Measurements from ENCODE around the gene LONP1. TPM values are rescaled to one million over a fixed set of nuclear protein-coding genes. Genes with fewer than 3 reads are reported as not detected.
"Not testable (repeated sequence)": the region's sequence is repeated elsewhere in the genome, so short reads cannot be mapped to it uniquely, and the experiment has no call there.

Gene LONP1
- total RNA-seq, 2 experiments from 2014 or later = 324 to 342 TPM

DNA sequence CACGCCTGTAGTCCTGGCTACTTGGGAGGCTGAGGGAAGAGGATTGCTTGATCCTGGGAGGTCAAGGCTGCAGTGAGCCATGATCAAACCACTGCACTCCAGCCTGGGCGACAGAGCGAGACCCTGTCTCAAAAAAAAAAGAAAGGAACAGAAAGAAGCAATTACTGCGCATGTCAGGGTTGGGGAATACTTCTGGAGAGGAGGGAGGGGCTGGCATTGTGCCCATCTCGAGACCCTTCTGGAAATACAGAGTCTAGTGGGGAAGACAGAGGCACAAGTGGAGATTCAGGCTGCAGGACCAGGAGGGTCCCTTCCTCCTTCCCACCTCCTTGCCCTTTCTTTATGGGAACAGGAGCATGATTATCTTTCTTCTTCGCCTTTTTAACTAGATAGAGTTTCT is 33.8 kb upstream of the LONP1 start:
- H3K27me3 Mint-ChIP-seq = peaks cover 7% of the 10 kb centered on the region
- intact Hi-C loops (cut with micrococcal nuclease) = no loop called here
- TF ChIP-seq CTCF (IDR thresholded peaks at IDR 0.05) = no peak
- ChIA-PET CTCF (no interaction called here), POLR2A (no interaction called here)
- H3K36me3 Mint-ChIP-seq (ENCODE audit: low read depth) = no peaks in the 10 kb centered on the region
- no peak overlapping the region for H3K27ac Mint-ChIP-seq
- ATAC-seq (no peak), DNase-seq (no peak)
- no peaks in the 10 kb centered on the region for H3K9me3 Mint-ChIP-seq
- no peak overlapping the region for H3K4me3 Mint-ChIP-seq
- no peaks in the 10 kb centered on the region for H3K4me1 Mint-ChIP-seq (ENCODE audit: low read depth)

- DNase-seq = no peak
- ChIA-PET CTCF (no interaction called here), POLR2A (interaction anchor here (0.7 kb wide), 1 partner anchor 31 kb away, joined by 3 read pairs; no protein-coding TSS in a partner anchor)
- Mint-ChIP-seq H3K36me3 (ENCODE audit: low read depth) (no peaks in the 10 kb centered on the region), H3K9me3 (no peaks in the 10 kb centered on the region), H3K27ac (no peak overlapping the region), H3K4me1 (ENCODE audit: low read depth) (no peaks in the 10 kb centered on the region), H3K4me3 (no peak overlapping the region), H3K27me3 (peaks cover 7% of the 10 kb centered on the region)
- no peak for TF ChIP-seq CTCF (IDR thresholded peaks at IDR 0.05)
- no peak for ATAC-seq
- intact Hi-C loops (cut with micrococcal nuclease) = no loop called here
Measured at GRCh38 chr19:5751709-5752108, 31.8 kb upstream of the LONP1 start.

DNA sequence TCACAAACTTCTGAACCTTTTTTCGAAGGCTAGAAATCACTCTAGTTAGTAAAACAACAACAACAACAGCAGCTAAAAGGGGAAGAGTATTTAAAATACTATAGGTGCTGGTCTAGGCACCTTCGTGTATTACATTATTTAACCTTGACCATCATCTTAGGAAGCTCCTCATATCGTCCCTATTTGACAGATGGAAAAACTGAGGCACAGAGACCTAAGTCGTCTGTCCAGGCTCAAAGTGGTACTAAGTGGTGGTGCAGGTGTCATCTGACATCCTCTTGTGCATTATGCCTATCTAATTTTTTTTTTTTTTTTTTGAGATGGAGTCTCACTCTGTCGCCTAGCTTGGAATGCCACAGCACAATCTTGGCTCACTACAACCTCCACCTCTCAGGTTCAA is 29.6 kb upstream of the LONP1 start:
- Mint-ChIP-seq H3K36me3 (ENCODE audit: low read depth) (no peaks in the 10 kb centered on the region), H3K27ac (no peak overlapping the region)
- POLR2A ChIA-PET = interaction anchor here (1.6 kb wide), 1 partner anchor 29 kb away, joined by 3 read pairs; the partner anchor contains the start of gene CATSPERD

GRCh38 chr19:5748920-5749319 is 29.0 kb upstream of the LONP1 start:
- H3K9me3 Mint-ChIP-seq; H3K4me3 Mint-ChIP-seq; H3K36me3 Mint-ChIP-seq (ENCODE audit: low read depth); ATAC-seq; H3K27ac Mint-ChIP-seq; H3K4me1 Mint-ChIP-seq (ENCODE audit: low read depth); intact Hi-C loops (cut with micrococcal nuclease); DNase-seq; CTCF ChIA-PET; H3K27me3 Mint-ChIP-seq: not testable (repeated sequence)
- POLR2A ChIA-PET = interaction anchor here (1.1 to 1.6 kb wide), 2 partner anchors 9 to 29 kb away, joined by 3 to 5 read pairs; partner anchors contain the start of gene CATSPERD

More for the DNA sequence above, 29.6 kb upstream of the LONP1 start:
- H3K4me3 Mint-ChIP-seq = no peak overlapping the region
- TF ChIP-seq CTCF (IDR thresholded peaks at IDR 0.05) = no peak
- ATAC-seq (no peak), DNase-seq (no peak)
- intact Hi-C loops (cut with micrococcal nuclease) = no loop called here
- no peaks in the 10 kb centered on the region for H3K9me3 Mint-ChIP-seq
- CTCF ChIA-PET = interaction anchor here (0.7 kb wide), 1 partner anchor 55 kb away, joined by 3 read pairs; the partner anchor contains the start of gene NRTN
- H3K4me1 Mint-ChIP-seq (ENCODE audit: low read depth) = no peaks in the 10 kb centered on the region
- peaks cover 7% of the 10 kb centered on the region for H3K27me3 Mint-ChIP-seq

GRCh38 chr19:5744999-5745398 is 25.1 kb upstream of the LONP1 start:
- POLR2A ChIA-PET; H3K27me3 Mint-ChIP-seq; H3K9me3 Mint-ChIP-seq; H3K4me3 Mint-ChIP-seq; H3K4me1 Mint-ChIP-seq (ENCODE audit: low read depth); ATAC-seq; CTCF ChIA-PET; DNase-seq; H3K36me3 Mint-ChIP-seq (ENCODE audit: low read depth); H3K27ac Mint-ChIP-seq; intact Hi-C loops (cut with micrococcal nuclease): not testable (repeated sequence)

DNA sequence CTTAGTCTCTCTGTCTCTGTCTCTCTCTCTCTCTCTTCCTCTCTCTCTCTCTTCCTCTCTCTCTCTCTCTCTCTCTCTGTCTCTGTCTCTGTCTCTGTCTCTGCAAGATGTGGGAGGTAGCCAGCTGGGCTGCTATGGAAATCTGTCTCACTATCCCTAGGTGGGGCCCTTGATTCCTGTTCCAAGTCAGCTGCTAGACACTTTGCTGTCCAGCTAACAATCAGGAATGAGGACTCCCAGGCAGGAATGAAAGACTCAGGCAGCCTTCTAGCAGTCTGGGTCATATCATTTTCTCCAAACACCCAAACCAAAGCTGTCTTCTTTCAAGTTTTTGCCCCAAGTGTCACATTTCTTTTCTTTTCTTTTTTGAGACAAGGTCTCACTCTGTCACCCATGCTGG is 23.7 kb upstream of the LONP1 start:
- Mint-ChIP-seq H3K27me3 (peaks cover 2% of the 10 kb centered on the region), H3K36me3 (ENCODE audit: low read depth) (no peaks in the 10 kb centered on the region), H3K9me3 (no peaks in the 10 kb centered on the region), H3K4me3 (no peak overlapping the region), H3K27ac (no peak overlapping the region), H3K4me1 (ENCODE audit: low read depth) (no peaks in the 10 kb centered on the region)
- no peak for DNase-seq
- TF ChIP-seq CTCF (IDR thresholded peaks at IDR 0.05) = no peak
- intact Hi-C loops (cut with micrococcal nuclease) = no loop called here
- ChIA-PET CTCF (interaction anchor here (0.8 to 1.5 kb wide), 2 partner anchors 51 to 60 kb away, joined by 3 read pairs; no protein-coding TSS in a partner anchor), POLR2A (no interaction called here)
- no peak for ATAC-seq

Data from activated CD8-positive, alpha-beta T cell treated with anti-CD3 and anti-CD28 coated beads for 36 hours (primary cell).